ENCODE measurements around the gene GREB1. TPM values are rescaled to one million over a fixed set of nuclear protein-coding genes. Genes with fewer than 3 reads are reported as not detected.

Gene GREB1
- total and polyA plus RNA-seq, 2 experiments from 2014 or later: 12.0 to 35.0 TPM

DNA sequence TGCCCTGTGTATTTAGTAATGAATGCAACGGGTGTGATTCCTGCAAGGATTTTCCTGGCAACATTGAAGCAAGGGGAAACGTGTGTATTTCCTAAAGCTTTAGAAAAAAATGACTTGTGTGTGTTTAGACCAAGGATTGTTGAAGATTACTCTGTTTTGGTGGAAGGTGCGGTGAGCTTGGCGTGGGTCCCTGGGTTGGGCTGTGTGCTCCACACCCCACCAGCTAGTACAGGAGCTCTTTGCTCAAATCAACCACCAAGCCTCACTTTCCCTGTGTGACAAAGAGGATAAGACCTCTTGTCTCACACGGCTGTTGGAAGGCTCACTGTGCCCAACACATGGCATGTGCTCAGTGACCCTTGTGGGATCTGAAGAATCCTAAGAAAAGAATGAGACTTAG lies 21.4 kb upstream of the GREB1 start:
- Mint-ChIP-seq H3K4me3 (no peak overlapping the region), H3K27me3 (ENCODE audit: insufficient read depth, low read depth, poor library complexity) (peaks cover 3% of the 10 kb centered on the region), H3K9me3 (no peaks in the 10 kb centered on the region), H3K27ac (no peak overlapping the region), H3K4me1 (peaks cover 47% of the 10 kb centered on the region), H3K36me3 (ENCODE audit: low read depth) (peaks cover 3% of the 10 kb centered on the region; the same call in 1 of the 3 replicates)
- peaks cover 64% of the 10 kb centered on the region for H3K79me2 ChIP-seq (replicated peaks; ENCODE audit: insufficient read depth)
- H3K4me2 ChIP-seq: no peak overlapping the region
- no peak for TF ChIP-seq POLR2AphosphoS5 (IDR thresholded peaks at IDR 0.05; ENCODE audit: low read depth)
- TF ChIP-seq JUNB (IDR thresholded peaks at IDR 0.05; ENCODE audit: unreplicated experiment): no peak
- no peak for TF ChIP-seq STAT1 (IDR thresholded peaks at IDR 0.05; ENCODE audit: unreplicated experiment)
- no peak for TF ChIP-seq NANOG (IDR thresholded peaks at IDR 0.05; ENCODE audit: borderline replicate concordance)
- TF ChIP-seq, protein P1, sequence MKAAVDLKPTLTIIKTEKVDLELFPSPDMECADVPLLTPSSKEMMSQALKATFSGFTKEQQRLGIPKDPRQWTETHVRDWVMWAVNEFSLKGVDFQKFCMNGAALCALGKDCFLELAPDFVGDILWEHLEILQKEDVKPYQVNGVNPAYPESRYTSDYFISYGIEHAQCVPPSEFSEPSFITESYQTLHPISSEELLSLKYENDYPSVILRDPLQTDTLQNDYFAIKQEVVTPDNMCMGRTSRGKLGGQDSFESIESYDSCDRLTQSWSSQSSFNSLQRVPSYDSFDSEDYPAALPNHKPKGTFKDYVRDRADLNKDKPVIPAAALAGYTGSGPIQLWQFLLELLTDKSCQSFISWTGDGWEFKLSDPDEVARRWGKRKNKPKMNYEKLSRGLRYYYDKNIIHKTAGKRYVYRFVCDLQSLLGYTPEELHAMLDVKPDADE (IDR thresholded peaks at IDR 0.05): no peak
- no peak for TF ChIP-seq CTCF (conservative IDR thresholded peaks at IDR 0.05; ENCODE audit: low read depth in 2 of 2)
- no peak for TF ChIP-seq CREB1 (CRISPR knock-in tag; IDR thresholded peaks at IDR 0.05; ENCODE audit: low read depth)
- TF ChIP-seq REST (IDR thresholded peaks at IDR 0.05; ENCODE audit: unreplicated experiment): no peak
- TF ChIP-seq EZH2 (IDR thresholded peaks at IDR 0.05; ENCODE audit: low read depth, unreplicated experiment): no peak
- TF ChIP-seq ZNF114 (CRISPR knock-in tag; IDR thresholded peaks at IDR 0.05): no peak
- TF ChIP-seq ZNF462 (CRISPR knock-in tag; IDR thresholded peaks at IDR 0.05): no peak
- TF ChIP-seq ZNF331 (CRISPR knock-in tag; IDR thresholded peaks at IDR 0.05; ENCODE audit: low read depth): no peak
- no peak for TF ChIP-seq EZH2phosphoT487 (IDR thresholded peaks at IDR 0.05; ENCODE audit: unreplicated experiment)
- H3F3A ChIP-seq (replicated peaks; ENCODE audit: low read depth): no peaks in the 10 kb centered on the region
- peaks cover 16% of the 10 kb centered on the region; the same call in 1 of the 2 replicates for H3K9me2 ChIP-seq (ENCODE audit: insufficient read depth)
- H3K27me3 ChIP-seq (ENCODE audit: insufficient read depth): no peaks in the 10 kb centered on the region
- H3K4me3 ChIP-seq: no peak overlapping the region
- H3K4me1 ChIP-seq (ENCODE audit: insufficient read depth): peaks cover 36% of the 10 kb centered on the region
- DNase-seq (ENCODE audit: low spot score): no peak
- no peak overlapping the region for H3K27ac ChIP-seq (ENCODE audit: low read depth)
- H3K36me3 ChIP-seq (ENCODE audit: insufficient read depth): no peaks in the 10 kb centered on the region
- H2AFZ ChIP-seq: no peak overlapping the region
- no peak for ATAC-seq
- H4K20me1 ChIP-seq (replicated peaks; ENCODE audit: insufficient read depth): peaks cover 3% of the 10 kb centered on the region; the same call in 1 of the 2 replicates
